ENCODE results near the gene ANO8. TPM values are rescaled to one million over a fixed set of nuclear protein-coding genes. Genes with fewer than 3 reads are reported as not detected.

The ANO8 gene
- total RNA-seq, 1 donor from 2014 or later = 43.3 TPM

DNA sequence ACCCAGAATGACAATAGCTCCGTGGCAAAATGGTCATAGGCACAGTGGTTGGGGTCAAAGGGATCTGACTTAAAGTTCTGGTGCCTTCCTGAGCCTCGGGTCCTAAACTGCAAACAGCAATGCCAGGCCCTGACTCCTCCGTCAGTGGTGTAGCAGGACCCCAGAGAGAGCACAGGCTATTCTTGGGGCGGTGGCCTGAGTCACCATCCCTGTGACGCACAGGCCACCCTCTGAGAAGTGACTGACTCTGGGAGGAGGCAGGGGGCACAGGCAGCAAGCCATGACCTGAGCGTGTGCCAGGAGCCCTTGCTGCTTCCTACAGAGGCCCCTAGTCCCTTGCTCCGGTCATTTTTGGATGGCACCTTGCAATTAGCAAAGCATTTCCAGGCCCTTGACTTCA lies 23.7 kb upstream of the ANO8 start:
- Mint-ChIP-seq H3K27ac (ENCODE audit: unreplicated experiment) (no peak overlapping the region), H3K9me3 (peaks cover 3% of the 10 kb centered on the region), H3K27me3 (ENCODE audit: low read depth) (no peaks in the 10 kb centered on the region), H3K4me1 (no peaks in the 10 kb centered on the region), H3K36me3 (ENCODE audit: low read depth) (no peaks in the 10 kb centered on the region), H3K4me3 (no peak overlapping the region)
- no peak for DNase-seq (ENCODE audit: low read depth, low spot score)
- TF ChIP-seq CTCF (conservative IDR thresholded peaks at IDR 0.05) = no peak

GRCh38 chr19:17357724-17358123 lies 23.1 kb upstream of the ANO8 start:
- Mint-ChIP-seq H3K36me3 (ENCODE audit: low read depth) (no peaks in the 10 kb centered on the region), H3K4me3 (no peak overlapping the region), H3K4me1 (peaks cover 2% of the 10 kb centered on the region), H3K27me3 (ENCODE audit: low read depth) (no peaks in the 10 kb centered on the region), H3K9me3 (peaks cover 3% of the 10 kb centered on the region), H3K27ac (ENCODE audit: unreplicated experiment) (no peak overlapping the region)
- DNase-seq (ENCODE audit: low read depth, low spot score) = no peak
- no peak for TF ChIP-seq CTCF (conservative IDR thresholded peaks at IDR 0.05)

- no peaks in the 10 kb centered on the region for H3K36me3 Mint-ChIP-seq (ENCODE audit: low read depth)
Measured at GRCh38 chr19:17357078-17357666, 22.5 kb upstream of the ANO8 start.

GRCh38 chr19:17353386-17353785 lies 18.7 kb upstream of the ANO8 start:
- peak overlapping the region; percentile 70 for H3K27ac Mint-ChIP-seq (ENCODE audit: unreplicated experiment)
- no peak for TF ChIP-seq CTCF (conservative IDR thresholded peaks at IDR 0.05)
- H3K4me3 Mint-ChIP-seq = no peak overlapping the region
- DNase-seq (ENCODE audit: low read depth, low spot score) = no peak
- H3K9me3 Mint-ChIP-seq = no peaks in the 10 kb centered on the region
- peaks cover 13% of the 10 kb centered on the region for H3K4me1 Mint-ChIP-seq
- H3K27me3 Mint-ChIP-seq (ENCODE audit: low read depth) = no peaks in the 10 kb centered on the region
- H3K36me3 Mint-ChIP-seq (ENCODE audit: low read depth) = no peaks in the 10 kb centered on the region

More at GRCh38 chr19:17357078-17357666, 22.5 kb upstream of the ANO8 start:
- no peaks in the 10 kb centered on the region for H3K27me3 Mint-ChIP-seq (ENCODE audit: low read depth)
- no peaks in the 10 kb centered on the region for H3K9me3 Mint-ChIP-seq
- TF ChIP-seq CTCF (conservative IDR thresholded peaks at IDR 0.05) = no peak
- peaks cover 4% of the 10 kb centered on the region for H3K4me1 Mint-ChIP-seq
- H3K4me3 Mint-ChIP-seq = no peak overlapping the region
- peak overlapping the region; percentile 19 for H3K27ac Mint-ChIP-seq (ENCODE audit: unreplicated experiment)
- DNase-seq (ENCODE audit: low read depth, low spot score) = no peak

- Mint-ChIP-seq H3K4me1 (peaks cover 15% of the 10 kb centered on the region), H3K4me3 (no peak overlapping the region), H3K9me3 (no peaks in the 10 kb centered on the region), H3K36me3 (ENCODE audit: low read depth) (no peaks in the 10 kb centered on the region), H3K27ac (ENCODE audit: unreplicated experiment) (peak overlapping the region; percentile 94), H3K27me3 (ENCODE audit: low read depth) (no peaks in the 10 kb centered on the region)
- DNase-seq (ENCODE audit: low read depth, low spot score) = no peak
- no peak for TF ChIP-seq CTCF (conservative IDR thresholded peaks at IDR 0.05)
Measured at GRCh38 chr19:17352608-17353280, 18.1 kb upstream of the ANO8 start.
